ENCODE results near the gene RUNX1.
"Not testable (repeated sequence)": the region's sequence is repeated elsewhere in the genome, so short reads cannot be mapped to it uniquely, and the experiment has no call there.

The RUNX1 gene

GRCh38 chr21:34994766-34995631 lies 54.1 kb downstream of the RUNX1 start:
- Mint-ChIP-seq H3K27me3 (peaks cover 1% of the 10 kb centered on the region), H3K4me3 (no peak overlapping the region), H3K36me3 (peaks cover 29% of the 10 kb centered on the region), H3K4me1 (peaks cover 53% of the 10 kb centered on the region), H3K9me3 (no peaks in the 10 kb centered on the region), H3K27ac (no peak overlapping the region)
- CTCF ChIA-PET: no interaction called here
- DNase-seq: no peak

GRCh38 chr21:34993521-34993921 lies 55.6 kb downstream of the RUNX1 start:
- H3K27ac Mint-ChIP-seq, CTCF ChIA-PET, H3K9me3 Mint-ChIP-seq, DNase-seq, H3K4me3 Mint-ChIP-seq: not testable (repeated sequence)
- peaks cover 21% of the 10 kb centered on the region for H3K36me3 Mint-ChIP-seq
- peaks cover 54% of the 10 kb centered on the region for H3K4me1 Mint-ChIP-seq
- H3K27me3 Mint-ChIP-seq: peaks cover 11% of the 10 kb centered on the region

- peaks cover 15% of the 10 kb centered on the region for H3K27me3 Mint-ChIP-seq
- no peaks in the 10 kb centered on the region for H3K9me3 Mint-ChIP-seq
- CTCF ChIA-PET: no interaction called here
- no peak for DNase-seq
- H3K27ac Mint-ChIP-seq: no peak overlapping the region
- peaks cover 21% of the 10 kb centered on the region for H3K36me3 Mint-ChIP-seq
- peaks cover 54% of the 10 kb centered on the region for H3K4me1 Mint-ChIP-seq
- H3K4me3 Mint-ChIP-seq: no peak overlapping the region
Observed at GRCh38 chr21:34992736-34993398, 56.2 kb downstream of the RUNX1 start.

DNA sequence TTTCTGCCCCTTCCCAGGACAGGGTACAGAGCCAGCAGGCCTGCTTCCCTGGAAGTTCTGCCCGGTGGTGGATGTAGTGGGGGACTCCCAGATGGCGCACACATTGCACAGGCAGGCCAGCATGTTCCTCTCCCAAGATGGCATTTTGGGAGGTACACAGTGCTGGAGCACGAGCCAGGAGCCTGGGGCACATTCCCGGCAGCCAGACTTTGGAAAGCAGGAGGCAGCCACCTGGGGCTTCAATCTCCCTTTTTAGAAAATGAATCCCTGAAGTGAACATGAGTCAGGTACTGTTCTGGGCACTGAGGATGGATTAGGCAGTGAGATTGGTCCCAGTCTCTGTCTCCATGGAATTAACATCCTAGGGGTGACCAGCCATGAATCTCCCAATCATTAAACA lies 56.9 kb downstream of the RUNX1 start:
- CTCF ChIA-PET: no interaction called here
- Mint-ChIP-seq H3K36me3 (peaks cover 23% of the 10 kb centered on the region), H3K9me3 (no peaks in the 10 kb centered on the region), H3K4me3 (no peak overlapping the region), H3K4me1 (peaks cover 56% of the 10 kb centered on the region), H3K27me3 (peaks cover 19% of the 10 kb centered on the region), H3K27ac (no peak overlapping the region)
- no peak for DNase-seq

DNA sequence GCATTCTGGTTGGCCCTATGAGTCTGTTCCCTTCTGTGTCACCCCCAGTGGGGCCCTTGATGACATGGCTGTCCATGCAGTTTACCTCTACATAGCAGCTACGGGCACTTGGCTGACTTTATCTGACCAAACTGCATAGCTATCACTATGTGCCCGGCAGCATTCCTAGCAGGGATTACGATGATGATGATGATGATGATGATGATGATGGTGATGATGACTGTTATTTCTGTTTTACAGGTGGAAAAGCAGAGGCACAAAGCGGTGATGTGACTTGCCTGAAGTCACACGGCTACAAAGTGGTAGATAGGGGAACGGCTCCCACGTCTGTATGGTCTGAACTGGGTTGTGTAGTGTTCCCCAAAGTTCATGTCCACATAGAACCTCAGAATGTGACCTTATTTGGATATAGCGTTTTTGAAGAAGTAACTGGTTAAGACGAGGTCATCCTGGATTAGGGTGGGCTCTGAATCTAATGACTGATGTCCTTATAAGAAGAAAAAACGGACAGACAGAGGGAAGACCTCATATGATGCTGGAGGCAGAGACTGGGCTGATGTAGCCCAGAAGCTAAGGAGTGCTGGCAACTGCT lies 57.6 kb downstream of the RUNX1 start:
- Mint-ChIP-seq H3K4me3 (no peak overlapping the region), H3K36me3 (peaks cover 22% of the 10 kb centered on the region), H3K27me3 (peaks cover 19% of the 10 kb centered on the region), H3K4me1 (peaks cover 57% of the 10 kb centered on the region), H3K9me3 (no peaks in the 10 kb centered on the region), H3K27ac (no peak overlapping the region)
- no peak for DNase-seq
- CTCF ChIA-PET: interaction anchor here (0.6 kb wide), 1 partner anchor 449 kb away, joined by 3 read pairs; no protein-coding TSS in a partner anchor

- peaks cover 57% of the 10 kb centered on the region for H3K4me1 Mint-ChIP-seq
- H3K4me3 Mint-ChIP-seq: no peak overlapping the region
- CTCF ChIA-PET: interaction anchor here (0.6 to 1.1 kb wide), 3 partner anchors 36 to 450 kb away, joined by 3 to 4 read pairs (median 3); no protein-coding TSS in a partner anchor
Observed at GRCh38 chr21:34990842-34991241, 58.3 kb downstream of the RUNX1 start.

GRCh38 chr21:34989337-34990151 lies 59.6 kb downstream of the RUNX1 start:
- Mint-ChIP-seq H3K27me3 (peaks cover 19% of the 10 kb centered on the region), H3K27ac (peak overlapping the region; percentile 2), H3K4me3 (no peak overlapping the region), H3K4me1 (peaks cover 67% of the 10 kb centered on the region), H3K36me3 (peaks cover 22% of the 10 kb centered on the region), H3K9me3 (no peaks in the 10 kb centered on the region)
- no peak for DNase-seq
- CTCF ChIA-PET: interaction anchor here (0.6 to 1.7 kb wide), 12 partner anchors 15 to 412 kb away, joined by 3 to 8 read pairs (median 3); no protein-coding TSS in a partner anchor

More at GRCh38 chr21:34990842-34991241, 58.3 kb downstream of the RUNX1 start:
- Mint-ChIP-seq H3K9me3 (no peaks in the 10 kb centered on the region), H3K27me3 (peaks cover 19% of the 10 kb centered on the region), H3K27ac (no peak overlapping the region), H3K36me3 (peaks cover 18% of the 10 kb centered on the region)
- DNase-seq: no peak

DNA sequence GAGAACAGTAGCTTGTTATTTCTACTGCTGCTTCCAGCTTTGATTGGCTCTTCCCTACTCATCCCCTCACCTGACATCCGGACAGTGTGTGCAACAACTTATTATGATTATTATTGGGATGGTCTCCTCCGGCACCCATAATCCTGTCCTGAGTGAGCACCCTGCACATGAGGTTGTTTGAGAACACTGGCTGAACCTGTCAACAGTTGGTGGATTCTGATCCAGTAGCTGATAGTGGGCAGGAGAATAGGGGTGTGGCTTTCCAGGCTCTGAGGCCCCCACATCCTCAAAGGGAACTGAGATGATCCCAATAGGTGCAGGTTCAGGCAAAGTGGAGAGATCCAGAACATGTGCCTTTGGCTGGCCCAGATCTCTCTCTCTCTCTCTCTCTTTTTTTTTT lies 60.5 kb downstream of the RUNX1 start:
- CTCF ChIA-PET: interaction anchor here (0.6 to 1.7 kb wide), 7 partner anchors 28 to 413 kb away, joined by 3 to 8 read pairs (median 3); no protein-coding TSS in a partner anchor
- H3K4me1 Mint-ChIP-seq: peaks cover 77% of the 10 kb centered on the region
- H3K4me3 Mint-ChIP-seq: no peak overlapping the region
- DNase-seq: no peak
- H3K27ac Mint-ChIP-seq: peak overlapping the region; percentile 15
- H3K36me3 Mint-ChIP-seq: peaks cover 28% of the 10 kb centered on the region
- H3K9me3 Mint-ChIP-seq: no peaks in the 10 kb centered on the region
- peaks cover 19% of the 10 kb centered on the region for H3K27me3 Mint-ChIP-seq

- H3K27ac Mint-ChIP-seq: no peak overlapping the region
- peak overlapping the region; percentile 67 for H3K4me3 Mint-ChIP-seq
Observed at GRCh38 chr21:34988139-34988538, 61.0 kb downstream of the RUNX1 start.

GRCh38 chr21:34987501-34988072 lies 61.5 kb downstream of the RUNX1 start:
- H3K36me3 Mint-ChIP-seq: peaks cover 30% of the 10 kb centered on the region
- H3K4me3 Mint-ChIP-seq: peak overlapping the region; percentile 67
- peak overlapping the region; percentile 82 for H3K27ac Mint-ChIP-seq
- no peaks in the 10 kb centered on the region for H3K9me3 Mint-ChIP-seq
- CTCF ChIA-PET: interaction anchor here (0.7 to 1.4 kb wide), 4 partner anchors 18 to 128 kb away, joined by 3 read pairs; no protein-coding TSS in a partner anchor
- no peak for DNase-seq
- H3K4me1 Mint-ChIP-seq: peaks cover 87% of the 10 kb centered on the region
- peaks cover 19% of the 10 kb centered on the region for H3K27me3 Mint-ChIP-seq

More at GRCh38 chr21:34988139-34988538, 61.0 kb downstream of the RUNX1 start:
- Mint-ChIP-seq H3K4me1 (peaks cover 81% of the 10 kb centered on the region), H3K27me3 (peaks cover 19% of the 10 kb centered on the region), H3K36me3 (peaks cover 30% of the 10 kb centered on the region), H3K9me3 (no peaks in the 10 kb centered on the region)
- CTCF ChIA-PET: interaction anchor here (0.6 to 1.4 kb wide), 7 partner anchors 29 to 414 kb away, joined by 3 read pairs; no protein-coding TSS in a partner anchor
- DNase-seq: no peak

DNA sequence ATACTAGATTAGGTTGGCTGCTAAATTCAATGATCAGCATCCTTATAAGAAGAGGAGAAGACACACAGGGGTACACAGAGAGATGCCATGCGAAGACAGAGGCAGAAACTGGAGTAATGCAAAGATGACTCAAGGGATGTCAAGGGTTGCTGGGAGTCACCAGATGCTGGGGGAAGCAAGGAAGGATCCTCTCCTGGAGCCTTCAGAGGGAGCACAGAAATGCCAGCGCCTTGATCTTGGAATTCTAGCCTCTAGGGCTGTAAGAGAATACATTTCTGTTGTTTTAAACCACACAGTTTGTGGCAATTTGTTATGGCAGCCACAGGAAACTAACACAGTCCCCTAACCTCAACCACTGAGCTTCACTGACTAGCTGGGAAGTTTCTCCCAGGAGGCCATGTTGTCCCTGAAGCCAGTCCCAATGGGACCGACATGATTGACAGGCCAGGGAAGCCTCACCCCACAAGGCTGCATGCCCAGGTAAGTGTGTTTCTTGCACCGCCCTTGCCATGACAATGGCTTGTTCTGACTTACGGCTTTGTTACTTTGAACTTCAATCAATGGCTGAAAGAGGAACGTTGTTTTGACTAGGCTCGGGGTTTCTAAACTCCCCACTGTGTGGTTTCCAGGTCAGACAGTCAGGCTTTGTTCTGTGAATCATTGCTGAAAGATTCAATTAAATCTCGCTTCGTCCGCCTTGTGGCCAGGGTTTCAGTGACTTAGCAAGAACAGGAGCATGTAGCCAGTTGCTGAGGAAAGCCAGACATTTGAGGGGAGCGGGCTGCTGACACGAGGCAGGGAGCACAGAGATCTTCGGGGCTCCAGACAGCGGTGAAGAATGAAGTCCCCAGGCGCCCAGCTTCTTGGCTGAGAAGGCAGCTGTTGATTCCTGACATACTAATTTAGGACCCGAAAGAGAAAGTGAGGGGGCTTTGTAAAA lies 62.3 kb downstream of the RUNX1 start:
- Mint-ChIP-seq H3K27me3 (peaks cover 19% of the 10 kb centered on the region), H3K27ac (peak overlapping the region; percentile 82), H3K36me3 (peaks cover 34% of the 10 kb centered on the region), H3K4me3 (peak overlapping the region; percentile 67), H3K9me3 (no peaks in the 10 kb centered on the region), H3K4me1 (peaks cover 92% of the 10 kb centered on the region)
- CTCF ChIA-PET: interaction anchor here (1.1 to 1.4 kb wide), 3 partner anchors 17 to 40 kb away, joined by 3 read pairs; no protein-coding TSS in a partner anchor
- DNase-seq: peak; percentile 78

- peak; percentile 24 for DNase-seq
- H3K27me3 Mint-ChIP-seq: peaks cover 14% of the 10 kb centered on the region
- H3K4me3 Mint-ChIP-seq: peak overlapping the region; percentile 12
- CTCF ChIA-PET: interaction anchor here (0.7 to 2.2 kb wide), 6 partner anchors 10 to 94 kb away, joined by 3 to 8 read pairs (median 4); no protein-coding TSS in a partner anchor
- H3K27ac Mint-ChIP-seq: peak overlapping the region; percentile 83
- H3K4me1 Mint-ChIP-seq: peaks cover 80% of the 10 kb centered on the region
- H3K36me3 Mint-ChIP-seq: peaks cover 31% of the 10 kb centered on the region
- no peaks in the 10 kb centered on the region for H3K9me3 Mint-ChIP-seq
Observed at GRCh38 chr21:34984356-34985058, 64.6 kb downstream of the RUNX1 start.

Measured in activated naive CD4-positive, alpha-beta T cell treated with anti-CD3 and anti-CD28 coated beads, Interleukin-2, amount 10 ng/mL, durations not matched to agents 7 days and 5 days (primary cell).